HG02840 (cell line): Measurements from ENCODE around the gene MAGEA12.
"Not testable (repeated sequence)": the region's sequence is repeated elsewhere in the genome, so short reads cannot be mapped to it uniquely, and the experiment has no call there.

Source experiments
- ATAC-seq: cut with Tn5 transposase; IDR thresholded peaks from one replicate; pipeline ENCODE4 v1.9.1; 2021; ENCODE audit warnings: mild to moderate bottlenecking, moderate library complexity, moderate number of reproducible peaks; ENCODE audit not compliant: unreplicated experiment, low FRiP score

Gene MAGEA12

GRCh38 chrX:152733261-152733975 lies at the start of gene MAGEA12, which contains the start of gene CSAG1:
Gene MAGEA12, plus strand, starts transcription at chrX:152733757. Its CDS starts 2,405 bp downstream, at chrX:152736162.
Gene CSAG1, minus strand, starts transcription at chrX:152733721. Its CDS starts 1,261 bp downstream, at chrX:152732460.
- no peak for ATAC-seq

- ATAC-seq: not testable (repeated sequence)
Observed at GRCh38 chrX:152697952-152698931, 35.3 kb upstream of the MAGEA12 start, which contains the start of gene MAGEA3. Gene MAGEA3, plus strand, starts transcription at chrX:152698794. Its CDS starts 2,039 bp downstream, at chrX:152700833.

GRCh38 chrX:152700390-152700789 lies 33.2 kb upstream of the MAGEA12 start:
- ATAC-seq: not testable (repeated sequence)

GRCh38 chrX:152706500-152706899 lies 27.1 kb upstream of the MAGEA12 start:
- not testable (repeated sequence) for ATAC-seq

- ATAC-seq: not testable (repeated sequence)
Observed at GRCh38 chrX:152709173-152709572, 24.4 kb upstream of the MAGEA12 start, which contains the start of gene CSAG2. Gene CSAG2, minus strand, starts transcription at chrX:152709273. Its CDS starts 161 bp downstream, at chrX:152709112.

GRCh38 chrX:152713195-152713594 lies 20.4 kb upstream of the MAGEA12 start:
- not testable (repeated sequence) for ATAC-seq

- ATAC-seq: not testable (repeated sequence)
Observed at GRCh38 chrX:152713815-152714787, 19.5 kb upstream of the MAGEA12 start, which contains the start of gene MAGEA2B. Gene MAGEA2B, plus strand, starts transcription at chrX:152714628. Its CDS starts 2,479 bp downstream, at chrX:152717107.

GRCh38 chrX:152725409-152725808 lies 8.1 kb upstream of the MAGEA12 start:
- no peak for ATAC-seq

- ATAC-seq: not testable (repeated sequence)
Observed at GRCh38 chrX:152734143-152734858, 744 bp downstream of the MAGEA12 start.

GRCh38 chrX:152735101-152735500 lies 1.5 kb downstream of the MAGEA12 start:
- no peak for ATAC-seq

GRCh38 chrX:152735860-152736511 lies 2.4 kb downstream of the MAGEA12 start:
- no peak for ATAC-seq

GRCh38 chrX:152736528-152736927 lies 3.0 kb downstream of the MAGEA12 start:
- ATAC-seq: not testable (repeated sequence)

GRCh38 chrX:152738560-152738959 lies 5.0 kb downstream of the MAGEA12 start:
- ATAC-seq: no peak

GRCh38 chrX:152753686-152754650 lies 20.4 kb downstream of the MAGEA12 start, which contains the start of gene MAGEA2:
Gene MAGEA2, minus strand, starts transcription at chrX:152753842. Its CDS starts 2,479 bp downstream, at chrX:152751363.
- not testable (repeated sequence) for ATAC-seq

- not testable (repeated sequence) for ATAC-seq
Observed at GRCh38 chrX:152754871-152755270, 21.3 kb downstream of the MAGEA12 start.

GRCh38 chrX:152758918-152759317 lies 25.4 kb downstream of the MAGEA12 start, which contains the start of gene CSAG3:
Gene CSAG3, plus strand, starts transcription at chrX:152759218.
- not testable (repeated sequence) for ATAC-seq

- not testable (repeated sequence) for ATAC-seq
Observed at GRCh38 chrX:152759544-152759943, 26.0 kb downstream of the MAGEA12 start.
